Right atrium auricular region (tissue), 2 donors: ENCODE results near the gene RMI2. TPM values are rescaled to one million over a fixed set of nuclear protein-coding genes. Genes with fewer than 3 reads are reported as not detected.
"Not testable (repeated sequence)": the region's sequence is repeated elsewhere in the genome, so short reads cannot be mapped to it uniquely, and the experiment has no call there.

Source experiments
- DNase-seq: peaks from one replicate; pipeline ENCODE4 v3.0.0-alpha.2; 2019; ENCODE audit warnings: low spot score
- H3K27ac ChIP-seq, 2 donors: fragments of 200-600 bp; sonication (generic); 1 replicate in 1 of 2; 2 replicates in 1 of 2; pipeline ENCODE4 v1.5.1; 2016 to 2019
- H3K27me3 ChIP-seq, 2 donors: fragments of 200-600 bp; sonication (generic); one replicate each; pipeline versions ENCODE4 v1.5.1 to v1.6.0; 2017 to 2019
- H3K36me3 ChIP-seq: fragments of 200-600 bp; sonication (generic); one replicate; pipeline ENCODE4 v1.5.1; 2016
- H3K4me1 ChIP-seq, 2 donors: fragments of 200-600 bp; sonication (generic); one replicate each; pipeline versions ENCODE4 v1.5.1 to v1.6.0; 2017 to 2019
- H3K4me3 ChIP-seq, 2 donors: fragments of 200-600 bp; sonication (generic); 1 replicate in 1 of 2; 2 replicates in 1 of 2; pipeline ENCODE4 v1.5.1; 2017 to 2019; ENCODE audit warnings: mild to moderate bottlenecking in 1 of 2, moderate library complexity in 1 of 2
- H3K9me3 ChIP-seq, 2 donors: fragments of 200-600 bp; sonication (generic); one replicate each; pipeline ENCODE4 v1.5.1; 2019
- CTCF ChIP-seq, 2 donors: fragments of 200-600 bp; sonication (generic); IDR thresholded peaks; one replicate each; pipeline ENCODE4 v1.5.1; 2019; ENCODE audit warnings: antibody characterized with exemption in 2 of 2
- total RNA-seq, 2 donors: library from RNA; depleted of rRNA; stranded (reverse); fragments of >200 nt; gene quantifications; one replicate each; pipeline ENCODE4 v1.1.0, GENCODE V29; 2016

RMI2 gene
- total RNA-seq, 2 donors from 2014 or later = 0.85 TPM; not detected in 1

GRCh38 chr16:11374255-11374654 lies 29.0 kb downstream of the RMI2 start:
- no peaks in the 10 kb centered on the region for H3K4me1 ChIP-seq
- no peak for TF ChIP-seq CTCF (IDR thresholded peaks at IDR 0.05)
- H3K4me3 ChIP-seq = no peak overlapping the region
- H3K27me3 ChIP-seq = no peaks in the 10 kb centered on the region
- H3K9me3 ChIP-seq = no peaks in the 10 kb centered on the region
- H3K27ac ChIP-seq = no peak overlapping the region
- H3K36me3 ChIP-seq = no peaks in the 10 kb centered on the region
- DNase-seq = no peak

- H3K27me3 ChIP-seq = no peaks in the 10 kb centered on the region
- no peak for TF ChIP-seq CTCF (IDR thresholded peaks at IDR 0.05)
- H3K4me1 ChIP-seq = no peaks in the 10 kb centered on the region
- no peaks in the 10 kb centered on the region for H3K9me3 ChIP-seq
- no peak overlapping the region for H3K27ac ChIP-seq
- no peak overlapping the region for H3K4me3 ChIP-seq
- no peak for DNase-seq
- no peaks in the 10 kb centered on the region for H3K36me3 ChIP-seq
Observed at GRCh38 chr16:11377154-11377553, 31.9 kb downstream of the RMI2 start.

- not testable (repeated sequence) for H3K36me3 ChIP-seq, H3K27me3 ChIP-seq, H3K4me1 ChIP-seq, H3K9me3 ChIP-seq, DNase-seq, H3K27ac ChIP-seq, H3K4me3 ChIP-seq
Observed at GRCh38 chr16:11378951-11379350, 33.7 kb downstream of the RMI2 start.

DNA sequence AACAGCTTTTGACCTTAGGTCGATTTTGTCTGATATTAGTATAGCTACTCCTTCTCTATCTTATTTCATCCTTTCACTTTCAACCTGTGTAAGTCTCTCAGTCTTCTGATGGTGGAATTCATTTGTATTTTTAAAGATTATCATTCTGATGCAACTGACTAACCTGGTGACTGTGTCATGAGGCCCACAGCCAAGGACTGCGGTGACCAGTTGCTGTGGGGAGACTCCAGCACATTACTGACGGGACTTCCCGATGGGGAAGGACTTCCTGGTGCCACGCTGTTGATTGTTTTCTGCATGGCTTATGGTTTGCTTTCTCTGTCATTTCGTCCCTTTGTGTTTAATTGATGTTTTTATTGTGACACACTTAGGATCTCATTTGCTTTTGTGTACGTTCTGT lies 34.2 kb downstream of the RMI2 start:
- no peaks in the 10 kb centered on the region for H3K9me3 ChIP-seq
- no peaks in the 10 kb centered on the region for H3K27me3 ChIP-seq
- no peak overlapping the region for H3K4me3 ChIP-seq
- no peak overlapping the region for H3K27ac ChIP-seq
- TF ChIP-seq CTCF (IDR thresholded peaks at IDR 0.05) = no peak
- H3K36me3 ChIP-seq = no peaks in the 10 kb centered on the region
- H3K4me1 ChIP-seq = no peaks in the 10 kb centered on the region
- no peak for DNase-seq

DNA sequence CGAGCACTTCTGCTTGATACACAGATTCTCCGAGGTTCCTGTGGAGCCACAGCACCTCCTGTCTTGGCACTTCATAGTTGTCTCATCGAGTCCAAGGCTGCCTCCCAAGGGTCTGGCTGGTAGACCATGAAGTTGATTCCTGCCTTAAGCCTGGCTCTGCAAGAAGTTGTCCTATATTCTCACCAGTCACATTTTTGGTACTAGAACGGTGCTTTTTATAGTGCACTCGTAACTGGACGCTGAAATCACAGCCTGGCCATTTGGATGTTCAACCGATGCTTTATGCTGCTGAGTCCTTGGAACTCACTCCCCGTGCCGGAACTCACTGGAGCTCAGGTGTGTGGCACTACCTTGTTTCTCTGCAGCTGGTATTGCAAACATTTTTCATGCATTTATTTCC lies 35.6 kb downstream of the RMI2 start:
- TF ChIP-seq CTCF (IDR thresholded peaks at IDR 0.05) = no peak
- Histone ChIP-seq H3K4me1 (no peaks in the 10 kb centered on the region), H3K27me3 (no peaks in the 10 kb centered on the region), H3K27ac (no peak overlapping the region), H3K4me3 (no peak overlapping the region), H3K9me3 (no peaks in the 10 kb centered on the region), H3K36me3 (no peaks in the 10 kb centered on the region)
- no peak for DNase-seq

DNA sequence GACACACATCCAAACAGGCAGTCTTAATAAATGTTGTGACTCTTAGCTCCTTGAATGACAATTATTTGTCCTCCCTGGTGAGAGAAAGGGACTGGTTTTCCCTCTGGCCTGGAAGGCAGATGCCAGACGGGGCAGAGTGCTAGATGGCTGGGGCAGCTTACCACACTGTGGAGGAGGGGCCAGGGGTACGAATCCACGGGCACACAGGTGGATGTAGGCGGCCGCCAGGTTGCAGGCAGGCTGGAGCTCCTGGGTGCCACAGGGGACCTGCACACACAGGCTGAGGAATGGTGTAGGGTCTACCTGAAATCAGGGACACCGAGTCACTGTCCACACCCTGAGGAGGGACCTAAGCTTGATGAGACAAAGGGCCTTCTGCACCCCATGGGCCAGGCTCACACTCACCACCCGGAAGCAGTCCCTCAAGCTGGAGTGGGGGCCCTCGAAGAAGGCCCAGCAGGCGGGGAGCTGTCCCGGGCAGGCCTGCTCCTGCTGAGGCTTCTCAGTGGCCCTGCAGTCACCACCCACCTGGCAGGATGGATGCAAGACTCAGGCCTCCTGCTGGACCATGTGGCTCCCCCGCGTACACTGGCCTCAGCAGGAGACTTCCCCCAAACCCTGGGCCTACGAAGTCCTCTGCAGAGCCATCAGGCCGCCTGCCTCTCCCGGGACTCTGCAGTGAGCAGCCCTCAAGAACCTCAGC lies 38.4 kb downstream of the RMI2 start:
- Histone ChIP-seq H3K4me1 (peaks cover 0 to 8% of the 10 kb centered on the region in 2 donors), H3K4me3 (no peak overlapping the region), H3K27ac (no peak overlapping the region), H3K27me3 (no peaks in the 10 kb centered on the region), H3K36me3 (no peaks in the 10 kb centered on the region), H3K9me3 (no peaks in the 10 kb centered on the region)
- DNase-seq = no peak
- TF ChIP-seq CTCF (IDR thresholded peaks at IDR 0.05) = no peak
